HTERT RPE-1 (cell line): Measurements from ENCODE around the gene MS4A10.

Experiments used
- in situ Hi-C: fragments of 300-500 bp; cut with MboI; formaldehyde crosslinking; loops from 4 replicates; pipeline ENCODE4 v1.14.3; 2020; ENCODE audit warnings: low sequenced_read_pairs

MS4A10 gene

DNA sequence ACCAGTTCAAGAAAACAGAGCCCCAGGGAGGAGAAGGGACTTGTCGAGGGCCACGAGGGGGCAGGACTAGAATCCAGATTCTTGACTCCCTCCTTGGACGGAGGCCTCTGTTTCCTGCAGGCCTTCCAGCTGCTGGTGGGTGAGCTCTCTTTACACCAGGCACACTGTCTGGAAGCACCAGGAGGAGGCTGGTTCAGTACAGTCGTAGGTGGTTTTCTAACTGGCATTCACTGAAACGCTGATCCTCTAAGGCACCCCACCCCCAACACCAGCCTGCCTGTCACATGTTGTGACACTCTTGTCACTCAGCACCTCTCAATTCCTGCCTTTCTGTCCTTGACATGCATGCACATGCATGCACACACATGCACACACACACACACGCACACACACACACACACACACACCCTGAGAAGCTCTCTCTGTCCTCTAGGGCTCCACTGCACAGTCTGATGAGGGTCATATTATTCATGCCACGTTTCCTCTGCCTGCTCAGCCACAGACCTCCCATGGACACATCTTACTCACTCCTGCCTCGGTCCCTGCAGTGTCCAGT, 751 bp downstream of the MS4A10 start:
- in situ Hi-C loops: no loop called here

DNA sequence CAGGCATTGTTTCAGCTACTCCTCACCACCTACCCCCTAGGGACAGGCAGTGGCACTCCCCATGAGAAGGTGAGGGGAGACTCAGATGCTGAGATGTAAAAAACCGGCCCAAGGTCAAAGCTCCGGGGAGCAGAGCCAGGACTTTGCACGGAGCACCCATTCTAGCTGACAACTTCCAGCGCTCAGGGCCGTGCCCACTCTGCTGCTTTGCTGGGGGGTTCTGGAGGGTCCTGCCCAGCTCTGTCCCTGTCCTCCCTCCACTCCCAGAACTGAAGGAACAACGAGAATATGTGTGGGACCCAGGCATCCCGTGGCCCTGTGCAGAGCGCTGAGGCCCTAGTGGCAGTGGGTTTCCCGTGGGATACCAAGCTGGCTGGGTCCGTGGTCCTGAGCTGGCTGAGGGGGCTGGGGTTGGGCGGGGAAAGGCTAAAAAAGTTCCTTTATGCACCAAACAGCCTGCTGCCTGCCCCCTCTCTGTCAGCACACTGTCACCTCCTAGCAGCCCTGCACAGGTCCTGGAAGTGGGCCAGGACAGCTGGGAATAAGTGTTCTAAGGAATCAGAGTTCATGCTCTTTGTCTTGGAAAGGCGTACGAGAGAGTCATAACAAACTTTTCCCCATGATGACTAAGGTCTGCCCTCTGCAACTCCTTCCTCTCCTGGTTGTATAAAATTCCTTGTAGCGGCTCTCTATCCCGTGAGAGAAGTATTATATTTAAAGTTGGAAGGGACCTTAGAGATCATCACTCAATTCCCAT, 1.9 kb downstream of the MS4A10 start:
- in situ Hi-C loops: no loop called here

DNA sequence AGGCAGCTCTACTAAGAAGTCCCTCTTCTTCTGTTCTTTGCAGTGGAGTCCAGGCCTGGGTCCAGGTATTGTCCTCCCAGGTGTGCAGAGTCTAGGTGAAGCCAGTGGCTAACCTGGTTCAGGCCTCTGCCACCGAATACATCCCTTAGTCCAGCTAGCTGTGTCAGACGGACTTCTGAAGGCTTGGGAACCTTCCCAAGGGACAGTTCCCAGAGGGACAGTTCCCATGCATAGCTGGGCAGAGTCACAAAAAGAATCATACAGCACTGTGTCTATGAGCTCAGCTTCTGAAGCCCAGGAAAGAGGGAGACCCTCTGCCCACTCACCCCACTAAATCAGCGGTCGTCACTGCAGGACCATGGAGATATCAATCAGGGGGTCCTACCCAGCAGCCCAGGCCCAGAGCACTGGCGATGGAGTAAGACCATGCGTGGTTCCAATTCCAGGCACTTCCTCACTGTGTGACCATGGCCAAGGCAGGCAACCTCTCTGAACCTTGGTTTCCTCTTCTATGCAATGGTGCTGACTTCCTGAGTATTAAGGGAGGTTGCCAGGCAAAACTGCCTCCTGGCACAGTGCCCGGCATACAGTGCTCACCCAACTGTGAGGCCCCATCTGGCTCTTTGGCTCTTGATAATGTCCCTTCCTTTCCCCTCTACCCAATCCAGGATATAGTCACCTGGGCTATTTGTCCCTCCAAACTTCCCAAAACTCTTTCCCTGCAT, 3.4 kb downstream of the MS4A10 start:
- in situ Hi-C loops: no loop called here

DNA sequence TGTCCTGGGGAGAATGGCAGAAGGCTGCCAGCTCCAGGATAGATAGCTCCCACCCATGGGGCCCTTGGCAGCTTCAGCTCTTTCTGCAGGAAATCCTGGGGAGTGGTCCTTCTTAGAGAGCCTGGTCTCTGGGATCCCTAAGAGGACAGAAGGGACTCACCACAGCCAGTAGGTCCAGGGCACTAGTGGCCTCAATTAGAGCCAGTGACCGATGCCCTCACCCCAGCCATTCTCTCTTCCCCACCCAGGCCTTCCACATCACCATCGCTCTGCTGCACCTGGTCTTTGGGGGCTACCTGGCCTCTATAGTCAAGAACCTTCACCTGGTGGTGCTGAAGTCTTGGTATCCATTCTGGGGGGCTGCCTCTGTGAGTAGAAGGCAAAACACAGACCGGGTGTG, 5.6 kb downstream of the MS4A10 start:
- in situ Hi-C loops: no loop called here

DNA sequence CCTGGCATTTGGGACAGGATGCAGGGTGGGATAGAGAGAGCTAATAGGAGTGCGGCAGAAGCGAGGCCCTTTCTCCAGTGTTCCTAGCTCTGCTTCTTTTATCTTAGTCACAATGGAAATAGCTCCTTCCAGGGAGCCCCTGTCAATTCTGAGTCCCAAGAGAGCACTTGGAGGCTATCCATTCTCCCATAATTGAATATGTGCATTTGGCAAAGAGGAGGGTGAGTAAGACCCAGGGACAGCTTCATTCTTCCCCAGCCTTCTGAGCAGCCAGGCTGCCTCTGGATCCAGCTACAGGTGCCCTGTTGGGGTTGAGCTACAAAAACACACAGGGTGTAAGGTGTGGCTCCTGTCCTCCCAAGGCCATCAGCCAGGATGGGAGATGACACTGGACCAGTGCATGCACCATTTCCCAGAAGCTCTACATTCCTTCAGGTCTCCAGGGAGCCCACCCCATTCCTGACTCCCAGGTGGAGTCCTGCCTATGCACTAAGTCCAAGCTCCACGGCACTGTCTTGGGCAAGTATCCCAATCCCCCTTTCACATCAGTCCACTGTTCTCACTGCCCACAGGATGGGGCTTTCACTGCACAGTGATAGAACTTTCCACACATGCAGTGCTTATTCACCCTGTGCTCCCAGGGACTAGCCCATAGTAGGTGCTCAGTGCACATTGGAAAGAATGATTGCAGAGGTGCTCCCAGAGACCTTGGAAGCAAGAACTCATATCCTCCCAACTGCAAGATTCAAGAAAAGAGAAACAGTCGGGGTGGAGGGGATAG, 6.2 kb downstream of the MS4A10 start:
- in situ Hi-C loops: no loop called here

DNA sequence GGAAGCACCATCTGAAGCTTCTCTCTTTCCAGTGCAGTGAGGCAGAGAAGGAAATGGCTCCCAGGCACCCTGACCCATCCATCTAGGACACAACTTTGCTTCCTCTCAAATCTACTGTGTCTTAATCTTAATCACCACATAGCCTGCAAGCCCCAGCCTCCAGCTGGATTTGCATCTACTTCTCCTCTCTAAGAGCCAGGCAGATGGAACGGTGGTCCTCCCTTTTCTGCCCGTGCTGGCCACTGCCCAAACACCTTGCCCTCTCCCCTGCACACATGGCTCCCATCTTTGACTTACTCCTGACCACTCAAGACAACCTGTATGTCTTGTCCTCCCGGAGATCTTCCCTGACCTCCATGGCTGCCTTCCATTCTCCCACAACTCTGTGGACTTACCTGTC, 7.4 kb downstream of the MS4A10 start:
- in situ Hi-C loops: no loop called here

DNA sequence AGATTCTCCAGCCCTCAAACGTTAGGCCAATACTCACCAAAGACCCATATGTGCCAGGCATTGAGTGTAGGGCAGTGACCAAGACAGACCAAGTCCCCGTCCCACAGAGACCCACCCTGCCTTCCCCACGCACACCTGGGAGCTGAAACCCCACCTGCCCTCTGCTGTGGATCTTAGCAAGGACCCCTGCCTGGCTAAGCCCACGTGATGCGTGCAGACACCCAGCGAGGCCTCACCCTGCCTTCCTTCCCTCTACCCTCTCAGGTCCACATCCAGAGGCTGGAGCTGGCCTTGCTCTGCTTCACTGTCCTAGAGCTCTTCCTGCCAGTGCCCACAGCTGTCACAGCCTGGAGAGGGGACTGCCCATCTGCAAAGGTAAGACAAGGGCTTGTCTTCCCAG, 10.2 kb downstream of the MS4A10 start:
- in situ Hi-C loops: no loop called here

DNA sequence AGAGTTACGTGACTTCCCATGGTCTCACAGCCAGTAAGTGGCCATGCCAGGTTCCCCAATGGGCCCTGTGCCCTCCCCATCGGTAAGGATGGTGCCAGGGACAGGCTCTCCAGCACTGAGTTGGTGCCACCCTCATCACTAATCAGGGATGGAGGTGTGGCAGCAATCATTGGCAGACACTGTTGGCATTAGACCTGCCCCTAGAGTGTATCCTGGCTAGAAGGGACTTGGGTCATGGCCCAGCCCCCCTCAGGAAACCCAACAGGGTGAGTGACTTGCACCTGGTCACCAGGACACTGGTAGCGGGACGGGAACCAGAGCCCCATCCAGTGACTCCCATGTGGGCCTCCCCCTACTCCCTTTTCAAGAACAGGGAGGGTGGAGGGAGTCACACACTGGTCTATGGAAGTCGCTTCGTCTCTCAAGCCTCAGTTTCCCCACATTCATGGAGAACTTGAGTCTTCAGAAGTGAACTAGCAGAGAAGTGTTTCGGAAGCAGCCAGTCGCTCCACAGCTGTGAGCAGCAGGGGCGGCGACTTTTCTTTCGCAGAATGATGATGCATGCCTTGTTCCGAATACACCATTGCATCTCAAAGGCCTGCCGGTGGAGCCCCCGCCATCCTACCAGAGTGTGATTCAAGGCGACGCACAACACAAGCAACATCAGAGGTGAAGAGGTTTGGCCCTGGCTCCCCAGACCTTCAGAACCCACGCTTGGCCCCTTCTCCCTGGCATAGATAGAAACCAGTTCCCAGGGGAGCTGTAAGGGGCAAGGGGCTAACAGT, 12.9 kb downstream of the MS4A10 start:
- in situ Hi-C loops: no loop called here

DNA sequence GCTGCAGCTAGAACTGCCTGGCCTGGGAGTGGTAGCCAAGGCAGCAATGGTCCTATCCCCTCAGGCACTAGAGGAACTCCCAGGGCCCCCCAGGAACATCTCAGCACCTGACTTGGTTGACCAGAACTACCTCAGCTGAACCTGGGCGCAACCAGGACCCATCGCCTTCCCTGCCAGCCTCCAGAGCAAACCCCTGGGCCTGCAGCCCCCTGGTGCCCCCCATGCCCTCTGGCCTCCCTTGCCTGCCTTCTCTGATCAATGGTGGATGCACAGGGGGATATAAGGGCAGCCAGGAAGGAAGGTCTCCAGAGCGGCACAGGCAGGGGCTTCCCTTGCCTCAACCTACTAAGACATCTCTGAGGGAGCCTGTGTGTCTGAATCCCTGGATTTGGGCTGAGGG, 13.5 kb downstream of the MS4A10 start:
- in situ Hi-C loops: no loop called here

DNA sequence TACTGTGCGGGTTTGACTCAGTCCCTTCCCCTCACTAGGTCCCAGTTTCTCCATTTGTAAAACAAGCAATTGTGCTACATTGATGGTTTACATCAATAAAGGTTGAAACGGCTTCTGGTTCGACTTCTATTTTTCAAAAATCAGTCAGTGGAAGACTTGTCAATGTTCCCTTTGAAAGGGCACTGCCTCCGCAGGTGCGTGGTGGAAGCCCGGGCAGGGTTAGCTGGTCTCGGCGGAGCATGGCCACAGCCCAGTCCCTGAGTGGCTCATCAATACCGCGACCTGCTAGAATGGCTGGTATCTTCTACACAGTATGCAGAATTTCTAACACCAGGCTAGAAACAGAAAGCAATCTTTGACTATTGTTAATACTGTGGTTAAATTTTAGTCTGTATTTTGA, 16.1 kb downstream of the MS4A10 start:
- in situ Hi-C loops: no loop called here

DNA sequence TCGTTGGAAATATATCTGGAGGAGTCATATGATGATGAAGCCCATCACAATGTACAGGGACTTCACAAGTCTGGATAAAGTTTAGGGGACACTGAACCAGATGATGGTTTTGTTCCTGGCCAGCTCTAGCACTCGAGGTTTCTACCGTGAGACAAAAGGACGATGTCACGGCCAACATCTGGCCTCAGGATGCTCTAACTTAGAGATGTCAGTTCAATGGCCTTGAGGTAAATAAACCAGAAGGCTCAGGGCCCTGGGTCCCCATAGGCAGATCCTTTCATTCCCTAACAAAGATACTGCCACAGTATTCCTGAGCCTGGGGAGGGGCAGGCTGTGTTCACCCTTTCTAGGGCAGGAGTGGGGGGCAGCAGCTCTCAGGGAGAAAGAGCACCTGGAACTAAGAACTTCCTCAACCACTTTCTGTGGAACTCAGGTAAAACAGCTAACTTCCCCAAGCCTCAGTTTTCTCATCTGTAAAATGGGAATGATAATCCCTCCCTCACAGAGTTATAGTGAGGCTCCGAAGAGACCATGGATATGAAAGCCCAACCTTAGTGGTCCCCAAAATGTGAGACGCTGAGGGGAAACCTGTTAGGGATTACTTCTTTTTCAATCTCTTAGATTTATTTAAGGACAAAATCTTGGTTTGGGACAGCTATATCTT, 18.3 kb downstream of the MS4A10 start:
- in situ Hi-C loops: no loop called here

DNA sequence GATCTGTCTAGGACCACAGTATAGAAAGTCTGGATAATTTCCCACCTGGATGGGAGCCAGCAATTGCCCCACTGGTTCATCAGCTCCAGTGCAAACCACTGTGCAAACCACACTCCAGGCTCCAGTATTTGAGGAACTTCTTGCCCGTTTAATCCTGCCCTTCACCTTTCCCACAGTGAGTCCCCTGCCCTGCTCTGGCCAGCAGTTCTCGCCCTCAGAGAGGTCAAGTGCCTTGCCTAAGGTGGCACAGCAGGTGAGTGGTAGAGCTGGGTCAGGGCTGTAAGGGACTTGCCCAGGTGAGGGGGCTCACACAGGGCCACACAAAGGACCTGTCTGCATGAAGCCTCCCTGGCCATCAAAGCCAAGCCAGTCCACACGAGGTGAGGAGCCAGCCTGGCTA, 24.1 kb downstream of the MS4A10 start:
- in situ Hi-C loops: no loop called here

DNA sequence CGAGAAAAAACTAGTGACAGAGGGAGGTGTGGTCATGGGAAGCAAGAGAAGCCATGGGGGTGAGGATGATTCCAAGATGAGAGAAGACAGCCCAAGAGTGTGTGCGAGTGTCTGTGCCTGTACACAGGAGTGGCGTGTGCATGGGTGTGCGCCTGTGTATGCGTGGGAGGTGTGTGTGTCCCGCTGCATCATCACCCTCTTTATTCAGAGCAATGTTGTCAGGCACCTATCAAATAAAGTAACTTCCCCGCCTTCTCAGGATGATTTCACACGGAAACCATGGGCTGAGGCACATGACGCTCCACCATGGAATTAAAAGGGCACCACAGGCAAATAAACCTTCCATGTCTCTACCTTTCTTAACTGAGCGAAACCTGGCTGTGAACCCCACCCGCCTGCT, 24.6 kb downstream of the MS4A10 start:
- in situ Hi-C loops: no loop called here

DNA sequence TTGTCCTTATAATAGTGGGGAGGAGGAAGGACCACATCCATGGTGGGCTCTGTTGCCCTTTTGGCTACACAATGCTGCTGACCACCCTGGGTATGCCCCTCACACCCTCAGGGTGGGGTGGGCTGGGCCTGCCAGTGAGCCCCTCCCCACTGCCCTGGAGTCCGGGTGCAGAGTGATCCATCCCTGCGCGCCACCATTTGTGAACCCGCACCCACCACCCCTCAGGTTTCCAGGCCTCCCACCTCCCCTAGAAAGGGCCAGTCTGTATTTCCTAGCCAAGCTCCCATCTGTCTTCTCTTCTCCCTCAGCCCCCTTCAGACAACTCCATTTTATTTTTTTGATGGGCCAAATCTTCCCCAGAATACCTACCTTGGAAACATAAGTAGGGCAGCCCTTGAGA, 25.0 kb downstream of the MS4A10 start:
- in situ Hi-C loops: no loop called here

DNA sequence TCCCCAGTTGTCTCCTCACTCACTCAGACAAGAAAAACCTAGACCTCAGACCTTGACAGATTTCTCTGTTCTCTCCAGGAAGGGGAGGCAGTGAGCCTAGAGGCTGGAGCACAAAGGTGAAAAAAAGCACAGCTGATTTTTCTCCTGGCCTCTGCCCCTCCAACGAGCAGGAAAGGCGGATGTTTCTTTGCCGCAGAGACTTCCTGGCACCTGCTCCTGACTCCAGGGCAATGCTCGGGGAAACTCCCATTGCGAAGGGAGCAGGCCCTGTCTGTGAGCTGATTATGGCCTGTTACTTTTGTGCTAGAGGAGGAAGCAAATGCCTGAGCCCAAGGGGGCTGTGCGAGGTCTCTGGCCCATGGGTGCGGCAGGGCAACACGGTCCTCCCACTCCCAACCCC, 25.4 kb downstream of the MS4A10 start:
- in situ Hi-C loops: no loop called here

DNA sequence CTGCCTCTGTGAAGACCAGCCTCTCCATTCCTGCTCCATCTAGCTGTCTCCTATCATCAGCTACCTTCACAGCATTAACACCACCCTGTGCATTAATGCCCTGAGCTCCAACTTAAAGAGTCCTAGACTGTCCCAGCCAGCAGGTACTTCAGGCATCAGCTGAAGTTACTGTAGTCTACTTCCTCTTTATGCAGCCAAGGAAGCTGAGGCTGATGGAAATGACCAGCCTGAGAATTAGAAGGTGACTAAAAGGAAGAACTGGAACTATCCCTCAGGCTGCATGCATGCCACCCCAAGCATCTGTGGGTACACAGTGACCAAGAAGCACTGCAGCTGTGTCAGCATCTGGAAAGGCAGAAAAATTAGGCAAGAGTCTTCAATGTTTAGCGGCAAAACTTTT, 28.2 kb downstream of the MS4A10 start:
- in situ Hi-C loops: no loop called here

DNA sequence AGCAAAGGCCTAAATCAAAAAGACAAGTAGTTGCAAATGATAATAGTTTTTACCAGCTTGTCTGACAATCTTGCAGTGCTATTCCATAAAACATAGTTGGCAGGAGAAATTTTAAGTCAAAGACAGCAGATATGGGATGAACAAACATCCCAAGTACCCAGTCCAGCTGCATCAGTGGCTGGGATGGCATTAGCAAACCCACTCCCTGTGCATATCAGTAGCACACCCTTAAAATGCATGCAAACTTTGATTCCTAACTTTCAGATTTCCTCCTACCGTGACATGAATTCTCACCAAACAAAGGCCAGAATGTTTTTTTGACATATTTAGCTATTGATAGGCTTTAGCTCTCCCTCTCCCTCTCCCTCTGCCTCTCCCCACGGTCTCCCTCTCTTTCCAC, 29.0 kb downstream of the MS4A10 start:
- in situ Hi-C loops: no loop called here

DNA sequence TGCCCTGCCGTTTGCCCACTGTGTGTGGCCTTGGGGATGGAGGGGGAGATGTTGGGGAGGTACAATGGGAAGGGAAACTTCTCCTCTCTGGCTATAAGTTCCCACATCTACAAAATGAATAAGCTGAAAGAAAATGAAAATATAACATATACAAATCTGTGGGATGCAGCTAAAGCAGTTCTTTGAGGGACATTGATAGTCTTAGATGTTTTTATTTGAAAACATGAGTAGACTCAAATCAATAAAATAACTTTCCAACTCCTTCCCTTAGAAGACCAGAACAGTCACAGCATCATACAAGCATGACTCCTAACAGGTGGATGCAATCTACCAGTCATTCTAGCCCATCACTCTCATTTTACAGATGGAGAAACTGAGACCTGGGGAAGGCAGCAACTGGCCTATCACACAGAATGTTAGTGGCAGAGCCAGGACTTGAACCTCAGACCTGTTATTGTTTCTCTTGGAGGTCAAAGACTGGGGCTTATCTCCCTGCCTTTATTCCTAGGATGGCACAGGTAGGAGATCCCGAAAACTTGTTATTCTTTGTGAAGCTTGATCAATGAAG, 31.5 kb downstream of the MS4A10 start:
- in situ Hi-C loops: no loop called here

DNA sequence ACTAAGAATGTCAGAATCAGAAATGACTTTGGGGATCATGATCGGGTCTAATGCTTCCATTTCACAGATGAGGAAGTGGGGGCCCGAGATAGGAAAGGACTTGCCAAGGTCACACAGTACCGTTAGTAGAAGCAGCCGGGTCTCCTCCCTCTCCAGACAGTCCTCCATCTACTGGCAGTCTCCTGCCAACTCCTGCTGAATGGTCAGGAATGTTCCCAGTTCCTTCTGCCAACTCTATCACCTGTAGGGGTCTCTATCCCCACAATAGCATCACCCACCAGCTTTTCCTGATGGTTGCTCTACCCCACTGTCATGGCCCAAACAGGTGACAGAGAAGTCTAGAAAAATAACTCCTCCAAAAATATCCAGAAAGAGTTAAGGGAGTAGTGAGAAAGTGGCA, 32.9 kb downstream of the MS4A10 start:
- in situ Hi-C loops: no loop called here
